ENCODE results near the gene ABCC4.

DNA sequence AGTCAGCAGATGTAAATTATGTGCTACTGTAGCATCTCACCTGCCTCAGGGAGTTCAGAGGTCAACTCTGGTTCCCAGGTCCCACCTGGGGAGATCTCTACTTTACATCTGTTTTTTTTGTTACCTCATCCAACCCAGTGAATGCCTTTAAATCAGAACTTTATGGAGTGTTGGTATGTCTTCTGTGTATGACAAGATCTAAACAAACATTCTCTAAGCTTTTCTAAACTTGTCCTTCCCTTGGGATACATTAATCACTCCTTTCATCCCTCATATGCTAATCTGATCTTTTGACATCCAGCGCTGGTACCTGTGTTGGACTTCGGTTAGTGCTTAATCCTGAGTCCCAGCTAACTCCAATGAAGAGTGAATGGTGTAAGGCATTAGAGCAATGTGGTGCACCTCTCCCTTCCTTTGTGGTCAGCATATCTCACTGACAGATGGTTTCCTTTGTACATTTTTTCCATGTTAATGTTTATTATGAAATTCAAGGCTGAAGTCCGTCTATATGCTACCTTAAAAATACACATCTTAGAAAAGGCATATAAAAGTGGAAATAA is 213.4 kb downstream of the ABCC4 start:
- TF ChIP-seq, protein P1, sequence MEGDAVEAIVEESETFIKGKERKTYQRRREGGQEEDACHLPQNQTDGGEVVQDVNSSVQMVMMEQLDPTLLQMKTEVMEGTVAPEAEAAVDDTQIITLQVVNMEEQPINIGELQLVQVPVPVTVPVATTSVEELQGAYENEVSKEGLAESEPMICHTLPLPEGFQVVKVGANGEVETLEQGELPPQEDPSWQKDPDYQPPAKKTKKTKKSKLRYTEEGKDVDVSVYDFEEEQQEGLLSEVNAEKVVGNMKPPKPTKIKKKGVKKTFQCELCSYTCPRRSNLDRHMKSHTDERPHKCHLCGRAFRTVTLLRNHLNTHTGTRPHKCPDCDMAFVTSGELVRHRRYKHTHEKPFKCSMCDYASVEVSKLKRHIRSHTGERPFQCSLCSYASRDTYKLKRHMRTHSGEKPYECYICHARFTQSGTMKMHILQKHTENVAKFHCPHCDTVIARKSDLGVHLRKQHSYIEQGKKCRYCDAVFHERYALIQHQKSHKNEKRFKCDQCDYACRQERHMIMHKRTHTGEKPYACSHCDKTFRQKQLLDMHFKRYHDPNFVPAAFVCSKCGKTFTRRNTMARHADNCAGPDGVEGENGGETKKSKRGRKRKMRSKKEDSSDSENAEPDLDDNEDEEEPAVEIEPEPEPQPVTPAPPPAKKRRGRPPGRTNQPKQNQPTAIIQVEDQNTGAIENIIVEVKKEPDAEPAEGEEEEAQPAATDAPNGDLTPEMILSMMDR (IDR thresholded peaks at IDR 0.05; ENCODE audit: low read depth, low read length, poor library complexity, severe bottlenecking): no peak
- TF ChIP-seq EZH2phosphoT487 (IDR thresholded peaks at IDR 0.05; ENCODE audit: borderline replicate concordance, low read length): no peak
